DOHH2 (cell line): ENCODE results near the gene OOSP1.

Experiments
- EZH2phosphoT487 ChIP-seq: fragments of 200-600 bp; sonication (generic); IDR thresholded peaks from 2 replicates; pipeline ENCODE4 v1.6.1; 2017; ENCODE audit warnings: borderline replicate concordance, mild to moderate bottlenecking, antibody characterized with exemption, low read length, moderate library complexity, mixed read lengths
- TF ChIP-seq, protein P1 (sequence below): fragments of 200-600 bp; sonication (generic); IDR thresholded peaks from one replicate; pipeline ENCODE4 v1.5.1; 2014; ENCODE audit warnings: antibody characterized with exemption, mild to moderate bottlenecking, low read depth, low read length; ENCODE audit not compliant: poor library complexity, severe bottlenecking

DNA sequence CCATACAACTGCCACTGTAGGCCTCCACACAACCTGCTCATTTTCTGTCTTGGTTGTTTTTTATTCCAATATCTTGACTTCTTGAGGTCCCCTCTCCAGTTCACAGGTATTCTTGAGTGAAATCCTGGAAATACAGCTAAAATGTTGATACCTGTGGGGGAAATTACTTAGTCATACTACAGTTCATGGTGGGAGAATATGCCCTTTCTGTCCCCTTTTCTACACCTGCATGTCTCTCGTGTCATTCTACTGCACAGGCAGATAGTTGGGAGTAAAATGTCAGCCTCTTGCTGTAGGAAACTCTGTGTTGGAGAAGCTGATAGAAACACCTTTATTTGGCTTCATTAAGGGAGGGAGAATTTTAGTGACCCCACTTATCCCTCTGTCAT lies 30.2 kb downstream of the OOSP1 start:
- TF ChIP-seq, protein P1, sequence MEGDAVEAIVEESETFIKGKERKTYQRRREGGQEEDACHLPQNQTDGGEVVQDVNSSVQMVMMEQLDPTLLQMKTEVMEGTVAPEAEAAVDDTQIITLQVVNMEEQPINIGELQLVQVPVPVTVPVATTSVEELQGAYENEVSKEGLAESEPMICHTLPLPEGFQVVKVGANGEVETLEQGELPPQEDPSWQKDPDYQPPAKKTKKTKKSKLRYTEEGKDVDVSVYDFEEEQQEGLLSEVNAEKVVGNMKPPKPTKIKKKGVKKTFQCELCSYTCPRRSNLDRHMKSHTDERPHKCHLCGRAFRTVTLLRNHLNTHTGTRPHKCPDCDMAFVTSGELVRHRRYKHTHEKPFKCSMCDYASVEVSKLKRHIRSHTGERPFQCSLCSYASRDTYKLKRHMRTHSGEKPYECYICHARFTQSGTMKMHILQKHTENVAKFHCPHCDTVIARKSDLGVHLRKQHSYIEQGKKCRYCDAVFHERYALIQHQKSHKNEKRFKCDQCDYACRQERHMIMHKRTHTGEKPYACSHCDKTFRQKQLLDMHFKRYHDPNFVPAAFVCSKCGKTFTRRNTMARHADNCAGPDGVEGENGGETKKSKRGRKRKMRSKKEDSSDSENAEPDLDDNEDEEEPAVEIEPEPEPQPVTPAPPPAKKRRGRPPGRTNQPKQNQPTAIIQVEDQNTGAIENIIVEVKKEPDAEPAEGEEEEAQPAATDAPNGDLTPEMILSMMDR = no peak
- TF ChIP-seq EZH2phosphoT487 = no peak
